Spleen (tissue), 11 donors: ENCODE results near the gene BANP. TPM values are rescaled to one million over a fixed set of nuclear protein-coding genes. Genes with fewer than 3 reads are reported as not detected.
"Not testable (repeated sequence)": the region's sequence is repeated elsewhere in the genome, so short reads cannot be mapped to it uniquely, and the experiment has no call there.

Experiments used
- DNase-seq: peaks from one replicate; pipeline ENCODE4 v3.0.0-alpha.2; 2020
- H3K27ac ChIP-seq, 8 donors: fragments of 200-600 bp; sonication (generic) in 7 of 8; 1 replicate in 4 of 8; 2 replicates in 4 of 8; pipeline versions ENCODE4 v1.5.0 to v1.8.0; 2016 to 2021; ENCODE audit warnings: inconsistent platforms in 4 of 8, mild to moderate bottlenecking in 4 of 8, moderate library complexity in 1 of 8
- H3K27me3 ChIP-seq, 7 donors: fragments of 200-600 bp; sonication (generic) in 6 of 7; replicated peaks in 1 of 7; 1 replicate in 4 of 7; 2 replicates in 3 of 7; pipeline versions ENCODE4 v1.5.0 to v1.8.0; 2016 to 2021; ENCODE audit warnings: inconsistent platforms in 3 of 7, mild to moderate bottlenecking in 1 of 7
- H3K36me3 ChIP-seq, 6 donors: fragments of 200-600 bp; sonication (generic) in 5 of 6; 1 replicate in 4 of 6; 2 replicates in 2 of 6; pipeline versions ENCODE4 v1.5.0 to v1.8.0; 2016 to 2021; ENCODE audit warnings: inconsistent platforms in 2 of 6
- H3K4me1 ChIP-seq, 6 donors: fragments of 200-600 bp; sonication (generic) in 5 of 6; 1 replicate in 3 of 6; 2 replicates in 3 of 6; pipeline versions ENCODE4 v1.5.0 to v1.8.0; 2016 to 2021; ENCODE audit warnings: inconsistent platforms in 3 of 6
- H3K4me3 ChIP-seq, 8 donors: fragments of 200-600 bp; sonication (generic) in 7 of 8; 1 replicate in 4 of 8; 2 replicates in 4 of 8; pipeline versions ENCODE4 v1.5.0 to v1.8.0; 2016 to 2021; ENCODE audit warnings: inconsistent platforms in 4 of 8, mild to moderate bottlenecking in 4 of 8, moderate library complexity in 2 of 8
- H3K9me3 ChIP-seq, 8 donors: fragments of 200-600 bp; sonication (generic) in 7 of 8; 1 replicate in 4 of 8; 2 replicates in 4 of 8; pipeline versions ENCODE4 v1.5.0 to v1.8.0; 2016 to 2021; ENCODE audit warnings: inconsistent platforms in 4 of 8
- POLR2A ChIP-seq, 3 donors: fragments of 450-650 bp; IDR thresholded peaks; one replicate each; pipeline ENCODE4 v1.5.1; 2017; ENCODE audit warnings: antibody characterized with exemption in 3 of 3, mild to moderate bottlenecking in 1 of 3
- POLR2AphosphoS5 ChIP-seq, 3 donors: sonication (generic); formaldehyde crosslinking; IDR thresholded peaks; one replicate each; pipeline ENCODE4 v1.5.1; 2017; ENCODE audit warnings: antibody characterized with exemption in 3 of 3
- WGBS, 5 donors: extraction: QIAGEN DNeasy Blood & Tissue Kit in 3 of 5; methylation state at CpG; one replicate each; pipeline versions ENCODE4 v1.1.5 to v1.1.7; 2013 to 2018; 5-methylcytosine and 5-hydroxymethylcytosine counted together
- intact Hi-C: fragments of 100-400 bp; cut with DNase I; formaldehyde crosslinking; loops from one replicate; pipeline ENCODE4 v1.15.0; 2023; ENCODE audit warnings: low total_unique reads
- polyA plus RNA-seq, 3 donors: library from polyadenylated mRNA; stranded (reverse); fragments of 200-250 nt; gene quantifications; one replicate each; pipeline ENCODE4 v1.2.1, GENCODE V29; 2013
- total RNA-seq, 7 donors: library from RNA; depleted of rRNA in 3 of 7; stranded (reverse); fragments of >200 nt in 3 of 7; fragmentation: NEBNext Ultra II Directional in 4 of 7; extraction: Animal tissue kit (Norgen Biotek cat#: 25700) in 4 of 7; gene quantifications; one replicate each; pipeline versions ENCODE4 v1.1.0 to v1.2.1, GENCODE V29; 2016 to 2021
- TF ChIP-seq, protein P1 (sequence below), 11 experiments: fragments of 200-600 bp in 7 of 11; fragments of 450-650 bp in 4 of 11; sonication (generic) in 4 of 11; IDR thresholded peaks in 8 of 11; conservative IDR thresholded peaks in 3 of 11; 1 replicate in 7 of 11; 2 replicates in 4 of 11; pipeline versions ENCODE4 v1.4.0 to v1.8.0; 2016 to 2021; ENCODE audit warnings: antibody characterized with exemption in 11 of 11, inconsistent platforms in 4 of 11, mild to moderate bottlenecking in 1 of 11
- donor health status: healthy with polysubstance abuse.
- donor health status: DM: no; HTN: no; CAD: no; lungs with moderate emphysema.
- donor health status: DM: no; HTN: no; CAD: no.
- donor health status: Bipolar disorder and iron deficiency.
- donor health status: healthy.
- donor health status: DM: no; HTN: no; CAD: no.
- donor health status: DM: yes; HTN: yes; CAD: no.

Gene BANP
- total and polyA plus RNA-seq, 10 donors, result 15.9 to 57.1 (median 42.7) TPM

DNA sequence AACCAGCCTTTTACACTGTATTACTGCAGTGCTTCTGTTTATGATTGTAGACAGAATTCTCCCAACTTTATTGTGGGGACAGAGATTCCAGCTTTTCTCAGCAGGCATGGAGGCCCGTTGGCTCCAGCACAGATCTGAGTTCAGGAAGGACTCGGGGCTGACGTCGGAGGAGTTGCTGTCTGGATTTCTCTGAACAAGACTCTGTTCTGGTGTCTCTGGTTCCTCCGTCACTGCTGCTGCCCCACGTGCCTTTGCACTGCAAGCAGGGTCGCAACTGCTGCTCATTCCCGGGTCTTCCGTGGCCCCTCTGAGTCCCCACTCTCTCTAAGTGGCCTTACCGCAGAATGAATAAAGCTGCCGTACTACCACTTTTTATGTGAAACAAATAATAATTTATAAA, 88.4 kb downstream of the BANP start:
- Histone ChIP-seq H3K4me1 (peaks cover 0 to 26% (median 4%) of the 10 kb centered on the region in 6 donors), H3K9me3 (no peaks in the 10 kb centered on the region), H3K36me3 (peaks cover 0 to 72% (median 30%) of the 10 kb centered on the region in 6 donors), H3K27ac (no peak overlapping the region), H3K4me3 (no peak overlapping the region), H3K27me3 (no peaks in the 10 kb centered on the region)
- intact Hi-C loops, result no loop called here
- no peak for TF ChIP-seq POLR2AphosphoS5 (IDR thresholded peaks at IDR 0.05)
- TF ChIP-seq, protein P1, sequence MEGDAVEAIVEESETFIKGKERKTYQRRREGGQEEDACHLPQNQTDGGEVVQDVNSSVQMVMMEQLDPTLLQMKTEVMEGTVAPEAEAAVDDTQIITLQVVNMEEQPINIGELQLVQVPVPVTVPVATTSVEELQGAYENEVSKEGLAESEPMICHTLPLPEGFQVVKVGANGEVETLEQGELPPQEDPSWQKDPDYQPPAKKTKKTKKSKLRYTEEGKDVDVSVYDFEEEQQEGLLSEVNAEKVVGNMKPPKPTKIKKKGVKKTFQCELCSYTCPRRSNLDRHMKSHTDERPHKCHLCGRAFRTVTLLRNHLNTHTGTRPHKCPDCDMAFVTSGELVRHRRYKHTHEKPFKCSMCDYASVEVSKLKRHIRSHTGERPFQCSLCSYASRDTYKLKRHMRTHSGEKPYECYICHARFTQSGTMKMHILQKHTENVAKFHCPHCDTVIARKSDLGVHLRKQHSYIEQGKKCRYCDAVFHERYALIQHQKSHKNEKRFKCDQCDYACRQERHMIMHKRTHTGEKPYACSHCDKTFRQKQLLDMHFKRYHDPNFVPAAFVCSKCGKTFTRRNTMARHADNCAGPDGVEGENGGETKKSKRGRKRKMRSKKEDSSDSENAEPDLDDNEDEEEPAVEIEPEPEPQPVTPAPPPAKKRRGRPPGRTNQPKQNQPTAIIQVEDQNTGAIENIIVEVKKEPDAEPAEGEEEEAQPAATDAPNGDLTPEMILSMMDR (IDR thresholded peaks at IDR 0.05 in 8 of 11, conservative IDR thresholded peaks at IDR 0.05 in 3 of 11), result no peak
- TF ChIP-seq POLR2A (IDR thresholded peaks at IDR 0.05), result no peak
- WGBS, 5 donors, result 93 to 97% (median 95%) methylated on average over 11 of the region's 11 CpGs
- DNase-seq, result no peak

GRCh38 chr16:88040196-88040876, 89.1 kb downstream of the BANP start:
- H3K9me3 ChIP-seq, H3K27ac ChIP-seq, intact Hi-C loops, H3K27me3 ChIP-seq, H3K4me3 ChIP-seq: not testable (repeated sequence)
- peak; percentile 47 for DNase-seq
- WGBS, 5 donors, result 87 to 93% (median 92%) methylated on average over 28 of the region's 28 CpGs
- peaks cover 0 to 69% (median 23%) of the 10 kb centered on the region in 6 donors for H3K36me3 ChIP-seq
- peaks cover 0 to 34% (median 9%) of the 10 kb centered on the region in 6 donors for H3K4me1 ChIP-seq

DNA sequence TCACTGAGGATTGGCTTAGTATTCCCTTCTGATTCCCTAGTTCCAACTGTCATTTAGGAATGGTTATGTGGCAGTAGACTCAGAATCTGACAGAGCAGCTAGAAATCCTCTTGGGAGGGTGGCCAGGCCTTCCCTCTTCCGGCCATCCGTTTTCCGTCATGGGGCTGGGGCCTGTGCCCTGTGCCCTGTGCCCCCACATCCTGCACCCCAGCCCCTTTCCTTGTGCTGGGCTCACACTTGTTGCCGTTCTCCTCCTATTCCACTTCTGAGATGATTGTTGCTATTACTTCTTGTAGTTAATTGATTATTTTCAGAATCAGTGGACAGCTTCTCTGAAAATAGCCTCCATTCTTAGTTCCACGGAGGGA, 89.6 kb downstream of the BANP start:
- H3K4me3 ChIP-seq, H3K27ac ChIP-seq, intact Hi-C loops, H3K9me3 ChIP-seq, H3K27me3 ChIP-seq: not testable (repeated sequence)
- DNase-seq, result peak; percentile 41
- Histone ChIP-seq H3K36me3 (peaks cover 0 to 69% (median 18%) of the 10 kb centered on the region in 6 donors), H3K4me1 (peaks cover 0 to 39% (median 9%) of the 10 kb centered on the region in 6 donors)
- WGBS, 5 donors, result 74 to 93% (median 92%) methylated on average over 5 of the region's 5 CpGs

- H3K4me3 ChIP-seq, H3K9me3 ChIP-seq, intact Hi-C loops, H3K27me3 ChIP-seq, H3K27ac ChIP-seq: not testable (repeated sequence)
- peaks cover 0 to 42% (median 11%) of the 10 kb centered on the region in 6 donors for H3K4me1 ChIP-seq
- peaks cover 0 to 69% (median 13%) of the 10 kb centered on the region in 6 donors for H3K36me3 ChIP-seq
- 93 to 98% (median 95%) methylated on average over 9 to 11 of the region's 11 CpGs for whole genome bisulfite sequencing, 5 donors
- DNase-seq, result peak; percentile 42
These were observed 90.3 kb downstream of the BANP start for GRCh38 chr16:88041506-88041905.

- H3K36me3 ChIP-seq, result peaks cover 0 to 67% (median 9%) of the 10 kb centered on the region in 6 donors
- H3K4me1 ChIP-seq, result peaks cover 0 to 48% (median 14%) of the 10 kb centered on the region in 6 donors
- H3K4me3 ChIP-seq, H3K9me3 ChIP-seq, intact Hi-C loops, H3K27me3 ChIP-seq: not testable (repeated sequence)
- DNase-seq, result peak; percentile 84
- WGBS, 5 donors, result 76 to 87% (median 82%) methylated on average over 14 to 18 of the region's 18 CpGs
- TF ChIP-seq POLR2AphosphoS5 (IDR thresholded peaks at IDR 0.05), result peak in 1 of 3 donors; percentile 12
- peak overlapping the region in 1 of 8 donors; percentile 86 for H3K27ac ChIP-seq
These were observed 90.8 kb downstream of the BANP start for GRCh38 chr16:88041986-88042562.

DNA sequence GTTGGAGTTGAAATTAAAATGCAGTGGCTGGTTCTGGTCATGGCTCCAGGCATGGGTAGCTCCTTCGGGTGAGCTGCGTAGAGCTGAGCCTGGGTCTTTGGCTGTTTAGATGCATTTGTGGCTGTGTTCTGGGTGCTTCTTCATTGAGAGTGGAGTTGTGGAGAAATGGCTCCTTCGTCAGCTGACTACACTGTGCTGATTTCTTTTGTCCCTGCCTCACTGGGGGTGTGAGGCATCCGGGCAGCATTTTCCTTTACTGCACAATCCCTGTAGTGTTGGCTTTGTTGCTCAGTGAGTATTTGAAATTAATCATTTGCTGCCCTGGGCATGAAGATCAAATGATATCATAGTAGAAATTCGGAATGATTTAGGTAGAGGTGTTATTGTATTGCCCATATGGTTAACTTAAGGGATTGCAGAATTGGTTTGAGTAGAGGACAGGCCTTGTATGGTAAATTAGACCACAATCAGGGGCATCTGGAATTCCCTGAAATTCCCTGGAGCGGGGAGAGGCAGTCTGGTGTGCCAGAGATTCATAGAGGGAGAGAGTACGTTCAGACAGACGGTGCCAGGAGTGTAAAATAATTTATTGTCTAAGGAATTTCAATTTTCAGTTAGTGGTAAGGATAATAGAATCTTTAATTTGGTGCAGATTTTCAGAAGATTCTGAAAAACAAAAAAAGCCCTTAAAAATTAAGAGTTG, 92.1 kb downstream of the BANP start:
- H3K27ac ChIP-seq, result peak overlapping the region in 2 of 8 donors; percentile 78 to 86
- H3K9me3 ChIP-seq, H3K27me3 ChIP-seq, H3K4me3 ChIP-seq, DNase-seq, intact Hi-C loops: not testable (repeated sequence)
- peaks cover 0 to 66% (median 8%) of the 10 kb centered on the region in 6 donors for H3K36me3 ChIP-seq
- H3K4me1 ChIP-seq, result peaks cover 0 to 59% (median 17%) of the 10 kb centered on the region in 6 donors
- WGBS, 5 donors, result 84 to 96% (median 86%) methylated on average over 6 to 8 of the region's 8 CpGs
